ENCODE results near the gene ESYT2.

DNA sequence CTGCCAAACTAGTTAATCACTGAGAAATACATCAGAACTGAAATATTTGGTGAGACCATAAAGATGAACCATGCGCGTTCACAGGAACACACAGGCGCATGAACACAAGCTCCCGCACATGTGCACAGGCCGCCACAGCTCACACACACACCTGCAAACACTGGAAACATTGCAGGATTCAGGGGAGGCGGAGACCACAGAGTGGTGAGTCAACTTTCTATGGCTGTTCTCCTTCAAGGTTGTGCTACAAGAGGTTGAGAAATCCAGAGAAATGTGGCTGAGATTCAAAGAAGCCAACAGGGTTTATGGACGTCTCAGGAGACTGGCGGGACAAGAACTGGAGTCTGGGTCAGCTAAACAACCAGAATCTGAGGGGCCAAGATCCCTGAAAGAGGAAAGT lies 17.8 kb downstream of the ESYT2 start:
- TF ChIP-seq, protein P1, sequence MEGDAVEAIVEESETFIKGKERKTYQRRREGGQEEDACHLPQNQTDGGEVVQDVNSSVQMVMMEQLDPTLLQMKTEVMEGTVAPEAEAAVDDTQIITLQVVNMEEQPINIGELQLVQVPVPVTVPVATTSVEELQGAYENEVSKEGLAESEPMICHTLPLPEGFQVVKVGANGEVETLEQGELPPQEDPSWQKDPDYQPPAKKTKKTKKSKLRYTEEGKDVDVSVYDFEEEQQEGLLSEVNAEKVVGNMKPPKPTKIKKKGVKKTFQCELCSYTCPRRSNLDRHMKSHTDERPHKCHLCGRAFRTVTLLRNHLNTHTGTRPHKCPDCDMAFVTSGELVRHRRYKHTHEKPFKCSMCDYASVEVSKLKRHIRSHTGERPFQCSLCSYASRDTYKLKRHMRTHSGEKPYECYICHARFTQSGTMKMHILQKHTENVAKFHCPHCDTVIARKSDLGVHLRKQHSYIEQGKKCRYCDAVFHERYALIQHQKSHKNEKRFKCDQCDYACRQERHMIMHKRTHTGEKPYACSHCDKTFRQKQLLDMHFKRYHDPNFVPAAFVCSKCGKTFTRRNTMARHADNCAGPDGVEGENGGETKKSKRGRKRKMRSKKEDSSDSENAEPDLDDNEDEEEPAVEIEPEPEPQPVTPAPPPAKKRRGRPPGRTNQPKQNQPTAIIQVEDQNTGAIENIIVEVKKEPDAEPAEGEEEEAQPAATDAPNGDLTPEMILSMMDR (IDR thresholded peaks at IDR 0.05) = no peak
- TF ChIP-seq POLR2A (IDR thresholded peaks at IDR 0.05) = no peak

All from uterus (tissue), 2 donors.